Thyroid gland (tissue), 4 donors: ENCODE data around the gene UBTD1.
"Not testable (repeated sequence)": the region's sequence is repeated elsewhere in the genome, so short reads cannot be mapped to it uniquely, and the experiment has no call there.

Experiments
- CTCF ChIP-seq, 6 experiments: fragments of 200-600 bp in 3 of 6; fragments of 450-650 bp in 3 of 6; sonication (generic) in 3 of 6; IDR thresholded peaks; one replicate each; pipeline ENCODE4 v1.5.1; 2016 to 2019; ENCODE audit warnings: antibody characterized with exemption in 6 of 6, mild to moderate bottlenecking in 2 of 6, inconsistent platforms in 1 of 6, moderate library complexity in 1 of 6
- POLR2A ChIP-seq, 2 donors: fragments of 450-650 bp; IDR thresholded peaks; one replicate each; pipeline ENCODE4 v1.6.1; 2017; ENCODE audit warnings: antibody characterized with exemption in 2 of 2, mild to moderate bottlenecking in 2 of 2, moderate library complexity in 1 of 2

- TF ChIP-seq CTCF, POLR2A (IDR thresholded peaks at IDR 0.05): not testable (repeated sequence)
Observed at GRCh38 chr10:97554336-97554735, 55.6 kb downstream of the UBTD1 start.
